HepG2 (cell line): Measurements from ENCODE around the gene TNFSF18. TPM values are rescaled to one million over a fixed set of nuclear protein-coding genes. Genes with fewer than 3 reads are reported as not detected.

Experiments
- ATAC-seq: fragments of 200-7000 bp; cut with Tn5 transposase; 3 replicates; pipeline ENCODE4 v1.9.1; 2020; ENCODE audit warnings: mild to moderate bottlenecking, moderate library complexity
- BruUV-seq: library from RNA; stranded (reverse); fragments of 400-500 nt; replicated peaks from 2 replicates; lab custom pipeline; 2021; lab: Mats Ljungman, UMichigan
- CTCF ChIA-PET: fragments of 300-600 bp; formaldehyde crosslinking; extraction: SDS; loops from one replicate; lab custom pipeline; 2021; ENCODE audit warnings: low total read pairs, inconsistent platforms, low intra/inter-chr PET ratio; lab: Yijun Ruan, JAX
- POLR2A ChIA-PET: fragments of 350-600 bp; sonication (Branson Sonifier 250); formaldehyde crosslinking; loops from one replicate; lab custom pipeline; 2020; ENCODE audit warnings: antibody characterized with exemption, inconsistent platforms; lab: Yijun Ruan, JAX
- DNase-seq: peaks from one replicate; pipeline ENCODE4 v3.0.0-alpha.2; 2015; ENCODE audit warnings: low spot score
- FAIRE-seq: peaks from 3 replicates; lab custom pipeline; 2011; peaks lifted over from hg19 to GRCh38; lab: Jason Lieb, UNC
- H2AFZ ChIP-seq: one replicate; pipeline ENCODE4 v1.6.1; 2011; ENCODE audit warnings: low read length, inconsistent platforms
- H3K27ac ChIP-seq: fragments of 300-600 bp; 3 replicates; pipeline ENCODE4 v1.8.0; 2011; ENCODE audit warnings: mixed run types, mild to moderate bottlenecking, mixed read lengths, low read length, inconsistent platforms; ENCODE audit not compliant: insufficient read depth; ENCODE audit errors: extremely low read length
- H3K27me3 ChIP-seq, 2 experiments: fragments of 200-600 bp in 1 of 2; 2 replicates in 1 of 2; 3 replicates in 1 of 2; pipeline versions ENCODE4 v1.6.0 to v1.8.0; 2011; ENCODE audit warnings: low read length in 2 of 2, mild to moderate bottlenecking in 2 of 2, moderate library complexity in 2 of 2, inconsistent platforms in 1 of 2; ENCODE audit not compliant: insufficient read depth in 2 of 2, control insufficient read depth in 1 of 2
- H3K36me3 ChIP-seq, 2 experiments: fragments of 200-600 bp in 1 of 2; replicated peaks in 1 of 2; 2 replicates in 1 of 2; 3 replicates in 1 of 2; pipeline versions ENCODE4 v1.5.1 to v1.8.0; 2011; ENCODE audit warnings: low read length in 2 of 2, inconsistent platforms in 1 of 2; ENCODE audit not compliant: insufficient read depth in 2 of 2, control insufficient read depth in 1 of 2
- H3K4me1 ChIP-seq: 2 replicates; pipeline ENCODE4 v1.5.1; 2012; ENCODE audit warnings: low read length, inconsistent platforms; ENCODE audit not compliant: insufficient read depth
- H3K4me2 ChIP-seq: 2 replicates; pipeline ENCODE4 v1.6.0; 2011; ENCODE audit warnings: low read depth, low read length, inconsistent platforms
- H3K4me3 ChIP-seq, 3 experiments: fragments of 200-600 bp in 1 of 3; sonication (generic), shearing (Covaris generic) in 1 of 3; replicated peaks in 1 of 3; 2 replicates each; pipeline ENCODE4 v1.5.1; 2011 to 2016; ENCODE audit warnings: low read length in 3 of 3, inconsistent platforms in 2 of 3, low read depth in 2 of 3, mild to moderate bottlenecking in 2 of 3, control low read depth in 1 of 3, mixed read lengths in 1 of 3; ENCODE audit not compliant: insufficient read depth in 1 of 3
- H3K79me2 ChIP-seq: one replicate; pipeline ENCODE4 v1.6.1; 2011; ENCODE audit warnings: low read length, inconsistent platforms; ENCODE audit not compliant: insufficient read depth
- H3K9ac ChIP-seq: 2 replicates; pipeline ENCODE4 v1.6.0; 2011; ENCODE audit warnings: mild to moderate bottlenecking, low read depth, low read length, inconsistent platforms; ENCODE audit not compliant: insufficient read depth
- H3K9me3 ChIP-seq: 2 replicates; pipeline ENCODE4 v1.5.1; 2012; ENCODE audit warnings: mild to moderate bottlenecking, low read length
- H4K20me1 ChIP-seq: 2 replicates; pipeline ENCODE4 v1.6.0; 2011; ENCODE audit warnings: inconsistent platforms, mild to moderate bottlenecking, low read length, moderate library complexity; ENCODE audit not compliant: insufficient read depth
- CTCF ChIP-seq: sonication (generic); formaldehyde crosslinking; IDR thresholded peaks from 2 replicates; pipeline ENCODE4 v1.5.0; 2020; ENCODE audit warnings: mild to moderate bottlenecking, missing genetic modification reagents, moderate library complexity
- SRSF9 ChIP-seq: fragments of 200-400 bp; formaldehyde crosslinking; IDR thresholded peaks from 2 replicates; pipeline ENCODE4 v1.6.1; 2018; ENCODE audit warnings: borderline replicate concordance, mild to moderate bottlenecking, low read depth, low read length; ENCODE audit not compliant: insufficient read depth, poor library complexity, severe bottlenecking
- STAG1 ChIP-seq: sonication (generic); formaldehyde crosslinking; IDR thresholded peaks from 2 replicates; pipeline ENCODE4 v1.4.0; 2020; ENCODE audit warnings: missing genetic modification reagents
- WGBS: methylation state at CpG from one replicate; pipeline ENCODE4 v1.1.6; 2017; ENCODE audit warnings: low lambda C conversion rate; 5-methylcytosine and 5-hydroxymethylcytosine counted together
- in situ Hi-C: cut with HindIII; loops from 2 replicates; pipeline ENCODE4 v1.10.0; 2017; ENCODE audit warnings: low pct_unique_long_range_greater_than_20kb; ENCODE audit not compliant: extremely low pct_ligation_motif_present
- intact Hi-C: fragments of 100-400 bp; cut with micrococcal nuclease; formaldehyde crosslinking; loops from one replicate; pipeline ENCODE4 v1.10.0; 2022; ENCODE audit not compliant: unreplicated experiment
- polyA plus RNA-seq, 8 experiments: library from polyadenylated mRNA; depleted of rRNA in 3 of 8; stranded (reverse) in 7 of 8; unstranded in 1 of 8; fragments of >200 nt; fragmentation: Illumina TruSeq in 4 of 8; extraction: Trizol in 4 of 8; gene quantifications; 2 replicates each; pipeline versions ENCODE4 v1.2.1 to v1.2.3, GENCODE V29; 2011 to 2016; ENCODE audit warnings: low read depth in 4 of 8, missing spikeins in 1 of 8, mixed read lengths in 1 of 8; ENCODE audit not compliant: insufficient read depth in 1 of 8
- total RNA-seq, 5 experiments: library from RNA; depleted of rRNA; stranded (reverse); fragments of >200 nt; fragmentation: Illumina TruSeq; extraction: Trizol; gene quantifications; 2 replicates each; pipeline ENCODE4 v1.2.3, GENCODE V29; 2016; ENCODE audit warnings: low read depth in 1 of 5

Gene TNFSF18
- total and polyA plus RNA-seq, 2 of the 13 experiments (the other 11 are each of a cell fraction or from before 2014, with no cell fraction given), result not detected

- intact Hi-C loops, result loop anchor here (1.0 to 10.0 kb wide), 2 partner anchors 181 to 197 kb away; no protein-coding TSS in a partner anchor
- 5% methylated on average over 2 of the region's 2 CpGs for WGBS
- ChIA-PET POLR2A (no interaction called here), CTCF (no interaction called here)
- no peak for FAIRE-seq
- H3K36me3 ChIP-seq, result no peaks in the 10 kb centered on the region
- H4K20me1 ChIP-seq, result no peaks in the 10 kb centered on the region
- no peak overlapping the region for H3K4me2 ChIP-seq
- no peaks in the 10 kb centered on the region; a peak in 1 of 5 replicates for H3K27me3 ChIP-seq
- in situ Hi-C loops, result no loop called here
- H2AFZ ChIP-seq, result peak overlapping the region; percentile 42
- 0 out of 2 replicates have a peak, but pooled peaks cover 9% of the 10 kb centered on the region for H3K4me1 ChIP-seq
- TF ChIP-seq SRSF9 (no peak), STAG1 (CRISPR knock-in tag) (peak; percentile 26; the same call in 1 of the 2 replicates), CTCF (CRISPR knock-in tag) (0 out of 2 replicates have a peak, but pooled peaks have one; percentile 14)
- no peak overlapping the region for H3K9ac ChIP-seq
- H3K9me3 ChIP-seq, result no peaks in the 10 kb centered on the region
- no peak overlapping the region for H3K4me3 ChIP-seq
- DNase-seq, result no peak
- ATAC-seq, result peak; percentile 52; the same call in 1 of the 3 replicates
- no peaks in the 10 kb centered on the region for H3K79me2 ChIP-seq
- BruUV-seq, result no TSS peak
- H3K27ac ChIP-seq, result no peak overlapping the region
Observed at GRCh38 chr1:173005196-173005864, 45.4 kb downstream of the TNFSF18 start.
